NCI-H2227 treated with DMSO at 0.1 percent for 48 hours (cell line): ENCODE results near the gene ARL13A.
"Not testable (repeated sequence)": the region's sequence is repeated elsewhere in the genome, so short reads cannot be mapped to it uniquely, and the experiment has no call there.

Source experiments
- DNase-seq: peaks from one replicate; lab custom pipeline; 2025; lab: John Stamatoyannopoulos, UW

ARL13A gene

DNA sequence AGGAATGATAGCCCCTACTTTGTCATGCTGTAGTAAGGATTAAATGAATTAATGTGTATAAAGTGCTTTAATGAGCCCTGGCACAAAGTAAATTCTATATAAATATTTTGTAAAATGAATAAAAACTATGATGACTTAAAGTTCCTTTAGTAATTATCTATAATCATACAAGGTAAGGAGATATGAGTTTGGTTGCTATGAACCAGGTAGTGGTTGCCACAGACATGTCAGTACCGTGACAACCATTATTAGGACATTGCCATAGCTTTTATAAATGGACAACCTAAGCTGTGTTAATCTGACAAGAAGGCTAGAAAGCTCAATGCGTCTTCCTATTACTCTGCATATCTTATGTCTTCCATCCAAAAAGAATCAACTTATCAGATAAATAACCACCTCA is at the start of gene ARL13A:
Gene ARL13A (plus strand): TSS at position 301 of the 400 bp plus-strand sequence. CDS start 3,982 bp downstream, outside the sequence.
- DNase-seq, result no peak

DNA sequence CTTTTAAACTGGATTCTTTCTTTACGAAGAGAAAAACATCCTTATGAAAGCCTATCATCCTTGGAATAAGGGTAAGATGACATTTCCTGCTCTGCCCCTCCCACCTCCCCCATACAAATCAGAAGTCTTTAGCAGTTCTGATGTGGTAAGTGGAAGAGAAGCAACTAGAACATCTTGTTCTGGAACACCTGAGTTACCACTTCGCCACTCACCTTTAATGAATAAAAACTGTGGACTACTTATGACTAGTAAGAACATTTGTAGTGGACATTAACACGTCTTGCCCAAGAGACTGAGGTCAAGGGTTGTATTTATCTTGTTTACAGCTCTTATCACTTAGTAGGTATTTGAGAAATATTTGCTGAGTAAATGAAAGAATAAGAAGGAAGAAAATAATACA is 45.1 kb upstream of the ARL13A start:
- DNase-seq, result no peak

DNA sequence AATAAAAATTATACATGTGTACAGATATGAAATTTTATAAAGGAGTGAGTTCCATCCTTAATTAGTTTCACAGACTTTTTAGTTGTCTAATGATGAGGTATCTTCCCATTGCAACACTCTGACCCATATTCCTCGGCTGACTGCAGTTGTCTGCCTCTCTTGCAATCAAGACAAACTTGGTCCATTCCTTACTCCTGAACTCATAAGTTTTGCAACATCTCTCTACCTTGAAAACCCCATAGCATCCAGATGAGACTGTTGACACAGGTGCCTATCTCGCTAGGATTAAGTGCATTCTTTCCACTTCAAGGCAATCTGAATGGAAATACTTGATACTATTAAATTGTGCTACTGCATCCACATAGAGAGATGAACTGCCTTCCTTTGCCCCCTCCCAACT is 43.1 kb upstream of the ARL13A start:
- DNase-seq, result no peak

DNA sequence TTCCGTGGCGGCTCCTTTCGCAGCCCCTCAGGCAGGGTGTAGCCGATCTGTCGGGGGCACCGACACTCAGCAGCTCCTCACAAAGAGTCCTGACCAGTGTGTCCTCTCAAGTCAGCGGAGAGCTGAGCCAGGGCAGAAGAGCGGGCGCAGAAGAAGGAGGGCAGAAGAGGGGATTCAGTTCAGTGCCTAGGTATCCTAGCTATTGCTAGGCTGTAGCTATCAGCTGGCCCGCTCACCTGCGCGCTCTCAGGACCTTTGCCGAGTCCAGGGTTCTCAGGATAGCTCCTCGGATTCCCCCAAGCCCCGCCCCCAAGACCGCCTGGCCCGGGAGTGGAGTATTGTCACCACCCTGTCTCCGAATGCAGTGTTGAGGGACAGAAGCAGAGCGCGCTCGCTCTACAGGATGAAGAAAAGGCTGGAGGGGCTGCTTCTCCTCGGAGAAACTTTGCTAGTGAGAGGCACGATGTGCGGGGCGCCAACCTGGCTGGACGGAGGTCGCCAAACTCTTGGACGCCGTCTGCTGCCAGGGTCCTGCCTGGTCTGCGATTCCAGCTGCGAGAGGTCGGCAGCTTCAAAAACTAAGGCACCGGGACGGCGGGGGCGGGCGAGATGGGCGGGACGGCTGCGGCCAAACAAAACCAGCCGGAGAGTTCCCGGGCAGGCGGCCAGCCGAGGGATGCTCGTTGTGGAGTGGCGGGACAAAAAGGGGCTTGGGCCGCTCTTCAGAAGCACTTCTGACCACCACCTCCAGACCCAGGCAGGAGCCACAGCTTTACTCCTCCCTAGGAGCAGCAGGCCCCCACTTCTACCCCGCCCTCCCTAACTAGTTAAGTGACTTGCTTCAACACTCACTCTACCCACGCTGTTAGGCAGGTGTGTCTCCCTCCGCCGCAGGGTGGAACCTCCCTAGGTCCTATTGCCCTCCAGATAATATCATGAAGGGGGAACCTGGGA is 40.6 kb upstream of the ARL13A start, which contains the start of gene XKRX:
Gene XKRX (minus strand): TSS at position 258 of the 954 bp plus-strand sequence. CDS start 613 bp downstream, outside the sequence.
- no peak for DNase-seq

DNA sequence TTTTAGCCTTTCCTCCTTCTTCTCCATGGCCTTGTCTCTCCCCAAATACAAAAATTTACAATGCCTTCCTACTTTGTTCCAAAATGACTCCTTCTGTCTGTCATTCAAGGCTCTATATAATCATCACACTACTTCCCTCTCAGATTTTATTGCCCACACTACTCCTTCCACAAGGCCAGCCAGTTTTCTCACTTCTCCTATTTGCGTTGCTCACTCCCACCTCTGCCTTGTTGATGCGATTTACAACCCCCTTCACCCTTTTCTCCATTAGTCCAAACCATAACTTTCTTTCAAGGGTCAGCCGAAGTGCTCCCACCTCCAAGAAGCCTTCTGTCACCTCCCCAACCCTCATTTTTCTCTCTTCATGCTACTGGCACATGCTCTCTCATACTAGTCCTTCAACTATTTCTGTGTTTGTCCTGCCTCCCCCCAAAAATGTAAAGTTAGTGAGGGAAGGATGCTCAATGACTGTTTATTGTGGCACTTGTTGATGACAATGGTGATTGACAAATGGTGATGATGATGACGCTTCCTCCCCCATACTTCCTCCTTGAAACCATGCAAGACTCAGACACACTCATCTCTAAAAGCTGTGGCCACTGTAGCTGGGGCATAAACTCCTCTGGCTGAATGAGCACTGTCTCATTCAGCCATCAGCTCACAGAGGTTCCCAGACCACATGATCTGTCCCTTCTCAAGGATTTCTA is 38.1 kb upstream of the ARL13A start:
- no peak for DNase-seq

DNA sequence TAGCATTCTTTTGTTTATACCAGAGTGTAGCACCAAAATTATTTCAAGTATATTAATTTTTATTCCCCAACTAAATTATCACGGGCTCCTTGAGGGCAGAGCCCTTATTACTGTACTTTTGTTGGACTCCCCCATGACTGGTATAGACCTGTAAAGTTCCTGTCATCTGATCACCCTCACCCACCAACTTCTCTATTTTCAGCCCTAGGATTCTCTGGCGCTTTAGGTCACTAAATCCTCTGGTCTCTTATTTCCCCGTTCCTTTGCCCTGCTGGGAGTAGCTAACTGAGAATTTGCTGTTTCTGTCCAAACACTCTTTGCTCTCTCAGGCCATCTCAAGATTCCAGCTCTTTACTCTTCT is 37.6 kb upstream of the ARL13A start:
- no peak for DNase-seq

DNA sequence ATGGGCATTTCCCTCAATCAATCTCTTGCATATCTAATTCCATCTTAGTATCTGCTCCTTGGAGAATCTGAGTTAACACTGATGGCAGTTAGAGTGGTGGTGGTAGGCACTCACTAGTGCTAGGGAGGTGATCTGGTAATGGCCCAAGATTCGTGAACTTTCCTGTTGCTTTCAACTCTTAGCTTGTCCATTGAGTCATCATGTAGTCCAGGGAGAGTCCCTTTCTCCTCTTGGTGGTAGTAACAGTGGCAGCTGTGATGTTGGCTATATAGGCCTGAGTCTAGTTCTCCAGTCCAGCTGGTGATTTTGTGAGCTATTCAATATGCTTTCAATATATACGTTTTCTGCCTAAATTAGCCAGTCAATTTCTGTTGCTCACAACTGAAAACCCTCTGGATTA is 33.7 kb upstream of the ARL13A start:
- no peak for DNase-seq

DNA sequence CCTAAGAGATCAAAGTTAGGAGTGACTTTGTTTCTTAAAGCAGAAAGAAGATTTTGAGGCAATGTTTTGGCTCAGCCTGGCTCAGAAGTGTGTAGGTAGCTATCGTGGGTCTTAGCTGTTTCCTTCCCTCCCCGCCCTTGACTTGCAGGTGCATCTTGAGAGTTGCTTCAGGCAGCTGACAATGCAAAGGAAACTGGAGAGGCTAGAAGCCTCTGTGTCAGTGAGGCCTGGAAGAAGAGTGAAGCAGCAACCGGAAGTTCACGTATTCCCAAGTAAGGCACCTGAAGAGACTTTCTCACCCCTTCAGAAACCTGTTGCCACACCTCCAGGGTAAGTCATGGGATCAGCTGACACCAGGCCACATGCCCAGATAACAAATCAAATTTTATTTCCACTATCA is 30.2 kb upstream of the ARL13A start:
- no peak for DNase-seq

DNA sequence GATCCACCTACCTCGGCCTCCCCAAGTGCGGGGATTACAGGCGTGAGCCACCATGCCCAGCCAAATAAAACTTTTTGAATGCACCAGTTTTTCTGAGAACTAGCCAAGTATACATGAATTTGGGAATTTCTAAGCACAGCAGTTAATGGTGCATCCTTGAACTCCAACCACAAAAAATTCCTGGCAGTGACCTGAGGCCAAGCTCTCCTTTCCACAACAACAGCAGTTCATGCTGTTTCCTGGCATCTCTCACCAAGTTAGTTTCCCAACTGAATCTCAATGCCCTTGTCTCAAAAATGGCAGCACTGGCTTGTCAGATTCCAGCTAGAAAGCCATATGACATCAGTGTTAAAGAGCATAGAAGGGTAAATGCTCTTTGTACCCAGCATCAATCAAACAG is 24.9 kb upstream of the ARL13A start:
- no peak for DNase-seq

DNA sequence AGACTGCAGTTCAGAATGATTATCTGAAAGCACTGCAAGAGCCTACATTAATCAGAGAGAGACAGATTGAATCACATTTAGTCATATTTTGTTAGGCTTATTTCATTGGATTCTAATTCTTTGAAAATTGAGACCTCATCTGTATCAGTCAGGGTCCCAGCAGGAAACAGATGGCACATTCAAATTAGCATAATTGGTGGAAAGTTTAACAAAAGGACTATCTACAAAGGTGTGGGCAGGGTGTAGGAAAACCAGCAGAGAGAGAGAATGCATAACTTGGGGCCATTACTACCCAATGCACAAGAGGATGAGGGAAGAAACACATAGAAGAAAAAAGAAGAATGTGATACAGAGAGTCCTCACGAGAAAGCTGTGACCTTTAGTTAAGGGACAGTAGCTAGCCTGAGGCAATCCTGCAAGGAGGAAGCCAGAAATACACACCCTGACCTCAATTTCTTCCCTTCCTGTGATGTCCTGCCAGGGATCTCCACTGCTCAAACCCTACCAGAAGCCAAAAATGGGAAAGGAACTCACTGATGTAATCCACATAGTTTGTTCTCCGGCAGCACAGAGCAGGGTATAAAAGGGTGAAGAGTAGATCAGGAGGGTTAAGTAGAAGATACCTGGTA is 23.1 kb upstream of the ARL13A start:
- DNase-seq, result no peak

DNA sequence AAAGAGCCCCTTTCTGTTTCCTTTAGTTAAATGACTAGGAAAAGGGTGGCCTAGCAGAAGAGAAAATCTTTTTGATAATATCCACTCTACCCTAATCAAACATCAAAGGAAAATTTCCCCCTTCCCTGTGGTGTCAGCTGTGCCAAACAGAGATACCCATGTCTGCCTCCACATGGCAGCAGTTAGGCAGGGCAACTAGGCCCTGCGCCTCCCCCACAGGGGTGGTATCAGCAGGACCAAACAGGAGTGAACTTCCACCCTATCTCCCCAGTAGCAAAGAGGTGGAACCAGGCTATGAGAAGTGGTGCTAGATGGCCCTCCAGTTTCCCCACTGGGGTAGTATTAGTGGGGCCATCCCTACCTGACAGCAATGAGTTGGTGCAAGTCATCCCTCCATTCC is 21.0 kb upstream of the ARL13A start:
- no peak for DNase-seq

DNA sequence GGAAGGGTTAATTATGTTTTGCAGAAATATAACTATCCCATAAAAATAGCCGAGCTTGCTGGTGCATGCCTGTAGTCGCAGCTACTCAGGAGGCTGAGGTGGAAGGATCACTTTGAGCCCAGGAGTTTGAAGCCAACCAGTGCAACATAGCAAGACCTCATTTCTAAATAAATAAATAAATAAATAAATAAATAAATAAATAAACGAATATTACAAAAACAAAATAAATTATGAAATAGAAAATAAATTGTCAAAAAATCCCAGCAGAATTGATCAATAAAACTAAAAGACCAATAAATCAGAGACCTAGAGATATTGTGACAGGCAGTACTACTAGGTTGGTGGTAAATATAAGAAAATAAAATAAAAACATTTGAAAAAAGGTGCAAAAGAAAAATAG is 6.7 kb upstream of the ARL13A start:
- DNase-seq, result no peak

DNA sequence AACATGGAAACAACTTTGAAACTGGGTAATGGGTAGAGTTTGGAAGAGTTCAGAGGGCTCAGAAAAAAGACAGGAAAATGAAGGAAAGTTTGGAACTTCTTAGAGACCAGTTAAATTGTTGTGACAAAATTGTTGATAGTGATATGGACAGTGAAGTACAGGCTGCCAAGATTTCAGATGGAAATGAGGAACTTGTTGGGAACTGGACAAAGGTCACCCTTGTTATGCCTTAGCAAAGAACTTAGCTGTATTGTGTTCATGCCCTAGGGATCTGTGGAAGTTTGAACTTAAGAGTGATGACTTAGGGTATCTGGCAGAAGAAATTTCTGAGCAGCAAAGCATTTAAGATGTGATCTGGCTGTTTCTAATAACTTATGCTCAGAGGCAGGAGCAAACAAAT is 5.1 kb upstream of the ARL13A start:
- DNase-seq, result no peak

DNA sequence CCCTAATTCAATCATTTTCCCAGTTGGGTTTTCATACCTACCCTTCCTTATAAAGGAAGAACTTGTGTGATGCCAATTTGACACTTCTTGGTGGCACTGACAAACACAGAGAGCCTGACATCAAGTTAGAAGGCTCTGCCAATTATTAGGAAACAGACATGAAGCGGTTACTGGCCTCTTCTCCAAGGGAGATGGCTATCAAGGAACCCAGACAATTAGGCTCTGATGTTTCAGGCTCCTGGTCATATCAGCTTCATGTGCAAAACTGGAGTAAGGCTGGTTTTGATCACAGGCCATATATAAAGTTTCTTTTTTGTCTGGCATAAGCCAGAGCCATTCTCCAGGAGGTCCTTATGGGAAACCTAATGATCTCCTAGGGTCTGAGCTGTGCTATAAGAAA is 428 bp downstream of the ARL13A start:
- no peak for DNase-seq

DNA sequence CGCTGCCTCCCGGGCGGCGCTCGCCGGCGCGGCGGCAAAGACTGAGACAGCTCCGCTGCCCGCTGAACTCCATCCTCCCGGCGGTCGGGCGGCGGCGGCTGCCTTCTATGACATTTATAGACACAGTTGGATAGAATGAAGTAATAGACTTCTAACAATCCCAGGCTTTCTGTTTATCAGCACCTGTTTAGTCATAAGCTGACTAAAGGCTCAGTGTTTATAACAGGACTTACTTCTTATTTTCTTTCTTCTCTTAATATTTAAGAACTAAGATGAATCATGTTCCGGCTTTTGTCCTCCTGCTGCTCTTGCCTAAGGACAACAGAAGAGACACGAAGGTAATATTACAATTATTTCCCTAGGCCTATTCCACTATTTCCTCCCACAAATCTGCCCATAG is 3.9 kb downstream of the ARL13A start:
- no peak for DNase-seq

DNA sequence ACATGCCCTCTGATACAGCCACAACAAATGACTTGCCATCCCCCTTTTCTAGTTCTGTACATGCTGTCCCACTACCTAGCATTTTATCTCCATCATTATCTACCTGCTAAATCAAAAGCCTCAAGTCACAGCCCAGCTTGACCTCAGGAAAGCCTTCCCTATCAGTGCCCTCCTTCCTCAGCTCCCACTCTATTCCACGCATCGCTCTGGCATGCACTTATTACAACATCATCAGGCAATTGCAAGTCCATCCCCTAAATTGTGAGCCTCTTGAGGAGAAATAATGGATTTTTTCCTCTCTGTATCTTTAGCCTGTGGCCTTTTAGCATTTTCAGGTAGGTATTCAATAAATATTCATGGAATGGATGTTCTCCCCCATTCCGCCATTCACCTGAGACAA is 5.7 kb downstream of the ARL13A start:
- no peak for DNase-seq

DNA sequence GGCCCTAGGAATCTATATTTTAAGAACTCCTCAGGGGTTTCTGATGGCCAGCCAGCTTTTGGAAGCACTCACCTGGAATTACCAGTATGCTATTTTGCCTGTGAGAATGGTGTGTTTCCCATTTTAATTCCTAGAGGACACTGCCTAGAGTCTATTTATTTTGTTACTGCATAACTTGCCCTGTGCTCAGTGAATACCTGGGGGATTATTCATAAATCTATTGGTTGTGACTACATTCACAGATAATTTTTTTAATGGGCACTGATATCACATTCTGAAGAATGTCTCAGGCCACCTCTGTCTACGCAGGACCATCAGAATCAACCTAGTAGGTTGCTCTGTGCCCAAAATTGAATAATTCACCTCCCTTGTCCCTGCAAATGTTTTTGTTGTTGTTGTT is 6.7 kb downstream of the ARL13A start:
- DNase-seq, result no peak

DNA sequence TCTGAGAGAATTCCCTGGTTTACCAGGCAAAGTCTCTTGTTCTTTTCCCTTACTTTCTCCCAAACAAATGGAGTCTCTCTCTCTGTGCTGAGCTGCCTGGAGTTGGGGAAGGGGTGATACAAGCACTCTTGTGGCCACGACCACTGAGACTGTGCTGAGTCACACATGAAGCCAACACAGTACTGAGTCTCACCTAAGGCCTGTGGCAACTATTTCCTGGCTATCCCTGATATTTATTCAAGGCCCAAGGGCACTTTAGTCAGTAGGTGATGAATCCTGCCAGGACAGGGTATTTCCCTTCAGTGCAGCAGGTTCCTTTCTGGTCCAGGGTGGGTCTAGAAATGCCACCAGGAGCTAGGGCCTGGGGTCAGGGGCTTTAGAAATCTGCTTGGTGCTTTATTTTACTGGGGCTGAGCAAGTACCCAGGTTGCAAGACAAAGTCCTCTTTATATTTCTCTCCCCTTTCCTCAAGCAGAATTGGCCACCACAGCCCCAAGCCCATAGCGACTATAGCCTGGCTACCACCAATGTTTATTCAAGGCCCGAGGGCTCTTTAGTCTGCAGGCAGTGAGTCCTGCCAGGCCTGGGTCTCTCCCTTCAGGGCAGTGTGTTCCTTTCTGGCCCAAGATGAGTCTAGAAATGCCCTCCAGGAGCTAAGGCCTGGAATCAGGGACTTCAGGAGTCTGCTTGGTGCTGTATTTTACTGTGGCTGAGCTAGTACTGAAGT is 10.5 kb downstream of the ARL13A start:
- DNase-seq, result no peak

DNA sequence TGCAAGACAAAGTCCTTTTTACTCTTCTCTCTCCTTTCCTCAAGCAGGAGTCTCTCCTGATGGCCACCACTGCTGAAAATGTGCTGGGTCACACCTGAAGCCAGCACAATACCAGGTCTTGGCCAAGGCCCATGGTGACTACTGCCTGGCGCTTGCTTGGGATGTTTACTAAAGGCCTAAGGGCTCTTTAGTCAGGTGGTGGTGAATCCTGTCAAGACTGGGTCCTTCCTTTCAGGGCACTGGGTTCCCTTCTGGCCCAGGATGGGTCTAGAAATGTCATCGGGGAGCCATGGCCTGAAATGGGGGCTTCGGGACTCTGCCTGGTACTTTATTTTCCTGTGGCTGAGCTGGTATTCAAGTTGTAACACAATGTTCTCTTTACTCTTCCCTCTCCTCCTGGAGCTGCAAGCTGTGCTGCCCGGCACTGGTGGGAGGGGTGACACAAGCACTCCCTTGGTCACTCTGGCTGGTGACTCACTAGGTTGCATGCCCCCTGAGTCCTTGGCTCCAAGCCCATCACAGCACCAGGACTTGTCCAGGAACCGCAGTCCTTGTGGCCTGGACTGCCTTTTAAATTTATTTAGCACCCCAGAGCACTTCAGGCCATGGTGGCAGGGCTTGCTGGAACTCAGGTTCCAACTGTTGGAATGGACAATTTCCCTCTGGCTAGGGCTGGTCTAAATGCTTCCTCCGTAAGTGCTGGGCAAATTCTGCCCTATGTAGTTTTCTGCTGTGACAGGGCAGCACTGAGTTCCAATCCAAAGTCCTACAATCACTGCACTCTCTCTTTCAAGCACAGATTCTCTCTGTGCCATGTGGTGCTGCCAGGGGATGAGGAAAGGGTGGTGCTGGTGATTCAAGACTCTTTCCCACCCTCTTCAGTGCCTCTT is 11.3 kb downstream of the ARL13A start:
- DNase-seq, result no peak

DNA sequence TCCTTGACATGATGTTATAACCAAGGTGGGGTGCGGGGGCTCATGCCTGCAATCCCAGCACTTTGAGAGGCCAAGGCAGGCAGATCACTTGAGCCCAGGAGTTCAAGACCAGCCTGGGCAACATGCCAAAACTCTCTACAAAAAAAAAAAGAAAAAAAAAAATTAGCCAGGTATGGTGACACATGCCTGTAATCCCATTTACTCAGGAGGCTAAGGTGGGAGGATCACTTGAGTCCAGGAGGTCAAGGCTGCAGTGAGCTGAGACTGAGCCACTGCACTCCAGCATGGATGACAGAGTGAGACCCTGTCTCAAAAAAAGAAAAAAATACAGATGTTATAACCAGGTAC is 12.0 kb downstream of the ARL13A start:
- DNase-seq, result not testable (repeated sequence)

DNA sequence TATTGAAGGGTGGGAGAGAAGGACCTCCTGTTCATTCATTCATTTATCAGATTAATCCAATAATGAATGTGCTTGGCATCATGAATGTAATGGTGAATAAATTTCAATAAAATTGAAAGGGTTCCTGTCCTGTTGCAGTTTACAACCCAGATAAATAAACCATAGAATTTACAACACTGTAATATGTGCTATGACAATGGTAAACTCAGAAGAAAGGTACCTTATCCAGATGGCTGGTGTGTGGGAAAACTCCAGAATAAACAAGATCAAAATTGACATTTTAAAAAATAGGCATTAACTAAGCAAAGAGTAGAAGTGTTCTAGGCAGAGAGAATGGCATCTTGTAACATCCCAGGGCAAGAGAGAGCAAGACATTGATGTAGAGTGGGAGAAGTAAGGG is 15.3 kb downstream of the ARL13A start:
- DNase-seq, result no peak
